Measurements from ENCODE around the gene AKR1B1. TPM values are rescaled to one million over a fixed set of nuclear protein-coding genes. Genes with fewer than 3 reads are reported as not detected.

AKR1B1 gene
- total and polyA plus RNA-seq, 2 donors (not counting 3 experiments of a cell fraction or from before 2014, with no cell fraction given): 159 to 193 TPM

DNA sequence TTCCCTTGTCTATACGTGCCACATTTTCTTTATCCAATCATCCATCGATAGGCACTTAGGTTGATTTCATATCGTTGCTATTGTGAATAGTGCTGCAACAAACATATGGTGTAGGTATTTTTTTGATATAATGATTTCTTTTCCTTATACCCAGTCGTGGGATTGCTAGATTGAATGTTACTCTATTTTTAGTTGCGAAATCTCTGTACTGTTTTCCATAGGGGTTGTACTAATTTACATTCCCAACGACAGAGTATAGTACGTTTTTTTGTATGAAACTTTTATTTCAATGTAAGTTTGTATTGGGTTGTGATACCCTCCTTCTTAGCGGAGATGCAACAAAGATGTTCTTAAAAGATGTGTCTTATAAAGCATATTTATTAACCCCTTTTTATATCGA is 30.0 kb downstream of the AKR1B1 start:
- Histone ChIP-seq H2AFZ (ENCODE audit: low read depth, low read length) (no peak overlapping the region), H3K36me3 (ENCODE audit: control insufficient read depth in 2 of 2, extremely low read depth in 1 of 2, insufficient read depth in 2 of 2, low read length in 2 of 2) (no peaks in the 10 kb centered on the region), H3K27me3 (ENCODE audit: control insufficient read depth in 2 of 2, insufficient read depth in 2 of 2, low read length in 2 of 2) (no peaks in the 10 kb centered on the region), H3K9ac (replicated peaks; ENCODE audit: extremely low read depth, insufficient read depth, low read length) (no peak overlapping the region), H3K4me1 (ENCODE audit: control insufficient read depth, extremely low read depth, insufficient read depth, low read length) (peaks cover 9% of the 10 kb centered on the region), H3K9me3 (replicated peaks; ENCODE audit: control insufficient read depth, insufficient read depth, low read length) (no peaks in the 10 kb centered on the region), H3K4me2 (ENCODE audit: insufficient read depth, low read length) (no peak overlapping the region), H3K27ac (ENCODE audit: insufficient read depth, low read depth, low read length) (no peak overlapping the region), H3K9me1 (replicated peaks; ENCODE audit: control insufficient read depth, extremely low read depth, insufficient read depth, low read length) (no peaks in the 10 kb centered on the region), H4K20me1 (replicated peaks; ENCODE audit: control insufficient read depth, extremely low read depth, insufficient read depth, low read length) (no peaks in the 10 kb centered on the region), H3K79me2 (ENCODE audit: control insufficient read depth, insufficient read depth, low read length) (no peaks in the 10 kb centered on the region), H3K4me3 (replicated peaks in 1 of 3; ENCODE audit: insufficient read depth in 1 of 3, low read depth in 1 of 3, low read length in 3 of 3) (no peak overlapping the region)
- TF ChIP-seq MYC (IDR thresholded peaks at IDR 0.05; ENCODE audit: low read depth, low read length) (no peak), POLR2AphosphoS5 (IDR thresholded peaks at IDR 0.05; ENCODE audit: insufficient read depth, low read depth, low read length) (no peak), POLR2A (IDR thresholded peaks at IDR 0.05; ENCODE audit: low read depth, low read length) (no peak)
- BruUV-seq (replicated peaks): no TSS peak
- intact Hi-C loops (cut with micrococcal nuclease) (no loop called here), dilution Hi-C loops (cut with MboI; ENCODE audit: extremely low pct_ligation_motif_present, low sequenced_read_pairs) (no loop called here)
- ChIA-PET POLR2A (no interaction called here), CTCF (interaction anchor here (0.9 to 2.3 kb wide), 5 partner anchors 8 to 178 kb away, joined by 3 to 12 read pairs (median 3); no protein-coding TSS in a partner anchor)
- DNase-seq (ENCODE audit: low read depth, low spot score) (no peak), FAIRE-seq (no peak)

DNA sequence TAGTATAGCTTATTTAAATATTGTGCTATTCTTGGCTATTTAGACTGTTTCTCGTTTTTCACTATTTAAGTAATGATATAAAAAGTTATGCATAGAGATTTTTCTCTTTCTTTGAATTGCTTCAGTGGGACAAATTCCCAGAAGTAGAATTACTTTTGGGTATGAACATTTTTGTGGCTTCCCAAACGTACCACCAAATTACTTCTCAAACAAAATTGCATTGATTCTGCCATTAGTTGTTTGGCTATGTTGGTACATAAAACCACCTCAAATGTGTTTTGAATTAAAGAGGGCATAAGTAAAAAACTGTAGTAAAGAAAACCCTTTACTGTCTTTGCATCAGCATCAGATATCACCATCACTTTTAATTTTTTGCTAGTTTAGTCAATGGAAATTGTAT is 31.0 kb downstream of the AKR1B1 start:
- H3K36me3 ChIP-seq (ENCODE audit: control insufficient read depth in 2 of 2, extremely low read depth in 1 of 2, insufficient read depth in 2 of 2, low read length in 2 of 2): no peaks in the 10 kb centered on the region
- no peak overlapping the region for H3K4me2 ChIP-seq (ENCODE audit: insufficient read depth, low read length)
- dilution Hi-C loops (cut with MboI; ENCODE audit: extremely low pct_ligation_motif_present, low sequenced_read_pairs): no loop called here
- FAIRE-seq: no peak
- H3K4me3 ChIP-seq (replicated peaks in 1 of 3; ENCODE audit: insufficient read depth in 1 of 3, low read depth in 1 of 3, low read length in 3 of 3): no peak overlapping the region
- H2AFZ ChIP-seq (ENCODE audit: low read depth, low read length): no peak overlapping the region
- CTCF ChIA-PET: no interaction called here
- H4K20me1 ChIP-seq (replicated peaks; ENCODE audit: control insufficient read depth, extremely low read depth, insufficient read depth, low read length): no peaks in the 10 kb centered on the region
- no peak overlapping the region for H3K27ac ChIP-seq (ENCODE audit: insufficient read depth, low read depth, low read length)
- POLR2A ChIA-PET: no interaction called here
- H3K4me1 ChIP-seq (ENCODE audit: control insufficient read depth, extremely low read depth, insufficient read depth, low read length): peaks cover 6% of the 10 kb centered on the region
- H3K9me1 ChIP-seq (replicated peaks; ENCODE audit: control insufficient read depth, extremely low read depth, insufficient read depth, low read length): no peaks in the 10 kb centered on the region
- DNase-seq (ENCODE audit: low read depth, low spot score): no peak
- TF ChIP-seq EZH2 (IDR thresholded peaks at IDR 0.05; ENCODE audit: borderline replicate concordance, low read depth, low read length, severe bottlenecking): no peak
- no peak for TF ChIP-seq POLR2AphosphoS5 (IDR thresholded peaks at IDR 0.05; ENCODE audit: insufficient read depth, low read depth, low read length)
- no peak for TF ChIP-seq POLR2A (IDR thresholded peaks at IDR 0.05; ENCODE audit: low read depth, low read length)
- TF ChIP-seq, protein P1, sequence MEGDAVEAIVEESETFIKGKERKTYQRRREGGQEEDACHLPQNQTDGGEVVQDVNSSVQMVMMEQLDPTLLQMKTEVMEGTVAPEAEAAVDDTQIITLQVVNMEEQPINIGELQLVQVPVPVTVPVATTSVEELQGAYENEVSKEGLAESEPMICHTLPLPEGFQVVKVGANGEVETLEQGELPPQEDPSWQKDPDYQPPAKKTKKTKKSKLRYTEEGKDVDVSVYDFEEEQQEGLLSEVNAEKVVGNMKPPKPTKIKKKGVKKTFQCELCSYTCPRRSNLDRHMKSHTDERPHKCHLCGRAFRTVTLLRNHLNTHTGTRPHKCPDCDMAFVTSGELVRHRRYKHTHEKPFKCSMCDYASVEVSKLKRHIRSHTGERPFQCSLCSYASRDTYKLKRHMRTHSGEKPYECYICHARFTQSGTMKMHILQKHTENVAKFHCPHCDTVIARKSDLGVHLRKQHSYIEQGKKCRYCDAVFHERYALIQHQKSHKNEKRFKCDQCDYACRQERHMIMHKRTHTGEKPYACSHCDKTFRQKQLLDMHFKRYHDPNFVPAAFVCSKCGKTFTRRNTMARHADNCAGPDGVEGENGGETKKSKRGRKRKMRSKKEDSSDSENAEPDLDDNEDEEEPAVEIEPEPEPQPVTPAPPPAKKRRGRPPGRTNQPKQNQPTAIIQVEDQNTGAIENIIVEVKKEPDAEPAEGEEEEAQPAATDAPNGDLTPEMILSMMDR (IDR thresholded peaks at IDR 0.05; ENCODE audit: extremely low read depth in 1 of 2, insufficient read depth in 1 of 2, low read depth in 1 of 2, low read length in 2 of 2): no peak
- TF ChIP-seq, protein P2, sequence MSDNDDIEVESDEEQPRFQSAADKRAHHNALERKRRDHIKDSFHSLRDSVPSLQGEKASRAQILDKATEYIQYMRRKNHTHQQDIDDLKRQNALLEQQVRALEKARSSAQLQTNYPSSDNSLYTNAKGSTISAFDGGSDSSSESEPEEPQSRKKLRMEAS (IDR thresholded peaks at IDR 0.05; ENCODE audit: insufficient read depth, insufficient read length): no peak
- no peak for TF ChIP-seq MYC (IDR thresholded peaks at IDR 0.05; ENCODE audit: low read depth, low read length)
- no peak for TF ChIP-seq JUN (IDR thresholded peaks at IDR 0.05; ENCODE audit: borderline replicate concordance, insufficient read depth, insufficient read length, low read depth)
- no peaks in the 10 kb centered on the region for H3K9me3 ChIP-seq (replicated peaks; ENCODE audit: control insufficient read depth, insufficient read depth, low read length)
- no peak overlapping the region for H3K9ac ChIP-seq (replicated peaks; ENCODE audit: extremely low read depth, insufficient read depth, low read length)
- no TSS peak for BruUV-seq (replicated peaks)
- no peaks in the 10 kb centered on the region for H3K79me2 ChIP-seq (ENCODE audit: control insufficient read depth, insufficient read depth, low read length)
- H3K27me3 ChIP-seq (ENCODE audit: control insufficient read depth in 2 of 2, insufficient read depth in 2 of 2, low read length in 2 of 2): no peaks in the 10 kb centered on the region
- intact Hi-C loops (cut with micrococcal nuclease): no loop called here

All from endothelial cell of umbilical vein (primary cell).